ENCODE data around the gene IP6K2. TPM values are rescaled to one million over a fixed set of nuclear protein-coding genes. Genes with fewer than 3 reads are reported as not detected.

IP6K2 gene
- total and polyA plus RNA-seq, 2 of the 13 experiments (the other 11 are each of a cell fraction or from before 2014, with no cell fraction given) = 85.5 to 112 TPM

DNA sequence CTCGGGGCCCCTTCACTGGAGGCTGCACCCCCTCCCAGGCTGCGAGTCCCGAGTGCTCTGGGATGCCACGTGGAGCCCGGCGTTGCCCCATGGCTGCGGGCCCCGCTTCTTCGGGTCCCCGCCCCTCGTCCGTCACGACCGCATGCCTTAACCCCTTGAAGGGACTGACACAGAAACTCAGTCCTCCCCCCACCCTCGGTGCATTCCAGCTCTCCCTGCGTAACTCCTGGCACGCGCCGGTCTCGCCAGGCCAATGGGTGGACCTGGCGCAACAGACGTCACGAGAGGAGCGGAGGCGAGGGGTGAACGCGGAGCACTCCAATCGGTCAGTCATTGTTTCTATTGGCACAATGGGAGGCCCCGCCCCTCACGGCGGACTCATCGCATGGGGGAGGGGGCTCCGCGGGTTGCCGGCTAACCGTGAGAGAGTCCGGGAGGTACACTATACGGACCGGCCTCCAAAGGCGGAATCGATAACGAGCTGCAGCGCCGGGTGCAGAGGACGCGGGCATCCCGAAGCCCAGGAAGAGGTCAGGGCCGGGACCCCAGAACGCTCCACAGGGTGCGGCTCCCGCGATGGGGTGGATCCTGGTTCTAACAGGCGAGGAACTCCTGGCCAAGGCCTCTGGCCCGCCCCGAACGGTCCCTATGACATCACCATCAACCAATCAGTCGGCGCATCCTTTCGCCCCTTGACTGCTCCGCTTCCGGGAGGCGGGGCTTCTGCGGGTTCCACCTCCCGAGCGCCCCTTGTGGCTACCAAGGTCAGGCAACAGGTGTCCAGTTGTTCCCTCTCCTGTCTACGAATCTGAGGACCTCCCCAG lies 53.3 kb downstream of the IP6K2 start (continued):
- TF ChIP-seq, protein P1, sequence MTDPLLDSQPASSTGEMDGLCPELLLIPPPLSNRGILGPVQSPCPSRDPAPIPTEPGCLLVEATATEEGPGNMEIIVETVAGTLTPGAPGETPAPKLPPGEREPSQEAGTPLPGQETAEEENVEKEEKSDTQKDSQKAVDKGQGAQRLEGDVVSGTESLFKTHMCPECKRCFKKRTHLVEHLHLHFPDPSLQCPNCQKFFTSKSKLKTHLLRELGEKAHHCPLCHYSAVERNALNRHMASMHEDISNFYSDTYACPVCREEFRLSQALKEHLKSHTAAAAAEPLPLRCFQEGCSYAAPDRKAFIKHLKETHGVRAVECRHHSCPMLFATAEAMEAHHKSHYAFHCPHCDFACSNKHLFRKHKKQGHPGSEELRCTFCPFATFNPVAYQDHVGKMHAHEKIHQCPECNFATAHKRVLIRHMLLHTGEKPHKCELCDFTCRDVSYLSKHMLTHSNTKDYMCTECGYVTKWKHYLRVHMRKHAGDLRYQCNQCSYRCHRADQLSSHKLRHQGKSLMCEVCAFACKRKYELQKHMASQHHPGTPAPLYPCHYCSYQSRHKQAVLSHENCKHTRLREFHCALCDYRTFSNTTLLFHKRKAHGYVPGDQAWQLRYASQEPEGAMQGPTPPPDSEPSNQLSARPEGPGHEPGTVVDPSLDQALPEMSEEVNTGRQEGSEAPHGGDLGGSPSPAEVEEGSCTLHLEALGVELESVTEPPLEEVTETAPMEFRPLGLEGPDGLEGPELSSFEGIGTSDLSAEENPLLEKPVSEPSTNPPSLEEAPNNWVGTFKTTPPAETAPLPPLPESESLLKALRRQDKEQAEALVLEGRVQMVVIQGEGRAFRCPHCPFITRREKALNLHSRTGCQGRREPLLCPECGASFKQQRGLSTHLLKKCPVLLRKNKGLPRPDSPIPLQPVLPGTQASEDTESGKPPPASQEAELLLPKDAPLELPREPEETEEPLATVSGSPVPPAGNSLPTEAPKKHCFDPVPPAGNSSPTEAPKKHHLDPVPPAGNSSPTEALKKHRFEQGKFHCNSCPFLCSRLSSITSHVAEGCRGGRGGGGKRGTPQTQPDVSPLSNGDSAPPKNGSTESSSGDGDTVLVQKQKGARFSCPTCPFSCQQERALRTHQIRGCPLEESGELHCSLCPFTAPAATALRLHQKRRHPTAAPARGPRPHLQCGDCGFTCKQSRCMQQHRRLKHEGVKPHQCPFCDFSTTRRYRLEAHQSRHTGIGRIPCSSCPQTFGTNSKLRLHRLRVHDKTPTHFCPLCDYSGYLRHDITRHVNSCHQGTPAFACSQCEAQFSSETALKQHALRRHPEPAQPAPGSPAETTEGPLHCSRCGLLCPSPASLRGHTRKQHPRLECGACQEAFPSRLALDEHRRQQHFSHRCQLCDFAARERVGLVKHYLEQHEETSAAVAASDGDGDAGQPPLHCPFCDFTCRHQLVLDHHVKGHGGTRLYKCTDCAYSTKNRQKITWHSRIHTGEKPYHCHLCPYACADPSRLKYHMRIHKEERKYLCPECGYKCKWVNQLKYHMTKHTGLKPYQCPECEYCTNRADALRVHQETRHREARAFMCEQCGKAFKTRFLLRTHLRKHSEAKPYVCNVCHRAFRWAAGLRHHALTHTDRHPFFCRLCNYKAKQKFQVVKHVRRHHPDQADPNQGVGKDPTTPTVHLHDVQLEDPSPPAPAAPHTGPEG (CRISPR knock-in tag; IDR thresholded peaks at IDR 0.05) = 0 out of 2 replicates have a peak, but pooled peaks have one; percentile 58
- TF ChIP-seq ESRRA (CRISPR knock-in tag; IDR thresholded peaks at IDR 0.05; ENCODE audit: low read depth) (no peak; the same call in 1 of the 2 replicates), ZNF543 (CRISPR knock-in tag; IDR thresholded peaks at IDR 0.05) (peak; percentile 73; the same call in 1 of the 2 replicates), RARG (CRISPR knock-in tag; IDR thresholded peaks at IDR 0.05; ENCODE audit: low read depth) (no peak), GTF2F1 (IDR thresholded peaks at IDR 0.05; ENCODE audit: low read length) (no peak), ETV5 (CRISPR knock-in tag; IDR thresholded peaks at IDR 0.05; ENCODE audit: borderline replicate concordance) (peak; percentile 76), SP140L (CRISPR knock-in tag; IDR thresholded peaks at IDR 0.05; ENCODE audit: borderline replicate concordance) (no peak), MXD4 (CRISPR knock-in tag; IDR thresholded peaks at IDR 0.05) (peak; percentile 83), POLR2AphosphoS5 (IDR thresholded peaks at IDR 0.05; ENCODE audit: low read depth, low read length) (peak; percentile 58)
- TF ChIP-seq, protein P2, sequence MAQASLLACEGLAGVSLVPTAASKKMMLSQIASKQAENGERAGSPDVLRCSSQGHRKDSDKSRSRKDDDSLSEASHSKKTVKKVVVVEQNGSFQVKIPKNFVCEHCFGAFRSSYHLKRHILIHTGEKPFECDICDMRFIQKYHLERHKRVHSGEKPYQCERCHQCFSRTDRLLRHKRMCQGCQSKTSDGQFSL (CRISPR knock-in tag; IDR thresholded peaks at IDR 0.05) = peak; percentile 86
- TF ChIP-seq, protein P3, sequence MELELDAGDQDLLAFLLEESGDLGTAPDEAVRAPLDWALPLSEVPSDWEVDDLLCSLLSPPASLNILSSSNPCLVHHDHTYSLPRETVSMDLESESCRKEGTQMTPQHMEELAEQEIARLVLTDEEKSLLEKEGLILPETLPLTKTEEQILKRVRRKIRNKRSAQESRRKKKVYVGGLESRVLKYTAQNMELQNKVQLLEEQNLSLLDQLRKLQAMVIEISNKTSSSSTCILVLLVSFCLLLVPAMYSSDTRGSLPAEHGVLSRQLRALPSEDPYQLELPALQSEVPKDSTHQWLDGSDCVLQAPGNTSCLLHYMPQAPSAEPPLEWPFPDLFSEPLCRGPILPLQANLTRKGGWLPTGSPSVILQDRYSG (CRISPR knock-in tag; IDR thresholded peaks at IDR 0.05) = peak; percentile 69; the same call in 1 of the 2 replicates
- TF ChIP-seq, protein P4, sequence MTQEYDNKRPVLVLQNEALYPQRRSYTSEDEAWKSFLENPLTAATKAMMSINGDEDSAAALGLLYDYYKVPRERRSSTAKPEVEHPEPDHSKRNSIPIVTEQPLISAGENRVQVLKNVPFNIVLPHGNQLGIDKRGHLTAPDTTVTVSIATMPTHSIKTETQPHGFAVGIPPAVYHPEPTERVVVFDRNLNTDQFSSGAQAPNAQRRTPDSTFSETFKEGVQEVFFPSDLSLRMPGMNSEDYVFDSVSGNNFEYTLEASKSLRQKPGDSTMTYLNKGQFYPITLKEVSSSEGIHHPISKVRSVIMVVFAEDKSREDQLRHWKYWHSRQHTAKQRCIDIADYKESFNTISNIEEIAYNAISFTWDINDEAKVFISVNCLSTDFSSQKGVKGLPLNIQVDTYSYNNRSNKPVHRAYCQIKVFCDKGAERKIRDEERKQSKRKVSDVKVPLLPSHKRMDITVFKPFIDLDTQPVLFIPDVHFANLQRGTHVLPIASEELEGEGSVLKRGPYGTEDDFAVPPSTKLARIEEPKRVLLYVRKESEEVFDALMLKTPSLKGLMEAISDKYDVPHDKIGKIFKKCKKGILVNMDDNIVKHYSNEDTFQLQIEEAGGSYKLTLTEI (CRISPR knock-in tag; conservative IDR thresholded peaks at IDR 0.05) = no peak
- TF ChIP-seq, protein P5, sequence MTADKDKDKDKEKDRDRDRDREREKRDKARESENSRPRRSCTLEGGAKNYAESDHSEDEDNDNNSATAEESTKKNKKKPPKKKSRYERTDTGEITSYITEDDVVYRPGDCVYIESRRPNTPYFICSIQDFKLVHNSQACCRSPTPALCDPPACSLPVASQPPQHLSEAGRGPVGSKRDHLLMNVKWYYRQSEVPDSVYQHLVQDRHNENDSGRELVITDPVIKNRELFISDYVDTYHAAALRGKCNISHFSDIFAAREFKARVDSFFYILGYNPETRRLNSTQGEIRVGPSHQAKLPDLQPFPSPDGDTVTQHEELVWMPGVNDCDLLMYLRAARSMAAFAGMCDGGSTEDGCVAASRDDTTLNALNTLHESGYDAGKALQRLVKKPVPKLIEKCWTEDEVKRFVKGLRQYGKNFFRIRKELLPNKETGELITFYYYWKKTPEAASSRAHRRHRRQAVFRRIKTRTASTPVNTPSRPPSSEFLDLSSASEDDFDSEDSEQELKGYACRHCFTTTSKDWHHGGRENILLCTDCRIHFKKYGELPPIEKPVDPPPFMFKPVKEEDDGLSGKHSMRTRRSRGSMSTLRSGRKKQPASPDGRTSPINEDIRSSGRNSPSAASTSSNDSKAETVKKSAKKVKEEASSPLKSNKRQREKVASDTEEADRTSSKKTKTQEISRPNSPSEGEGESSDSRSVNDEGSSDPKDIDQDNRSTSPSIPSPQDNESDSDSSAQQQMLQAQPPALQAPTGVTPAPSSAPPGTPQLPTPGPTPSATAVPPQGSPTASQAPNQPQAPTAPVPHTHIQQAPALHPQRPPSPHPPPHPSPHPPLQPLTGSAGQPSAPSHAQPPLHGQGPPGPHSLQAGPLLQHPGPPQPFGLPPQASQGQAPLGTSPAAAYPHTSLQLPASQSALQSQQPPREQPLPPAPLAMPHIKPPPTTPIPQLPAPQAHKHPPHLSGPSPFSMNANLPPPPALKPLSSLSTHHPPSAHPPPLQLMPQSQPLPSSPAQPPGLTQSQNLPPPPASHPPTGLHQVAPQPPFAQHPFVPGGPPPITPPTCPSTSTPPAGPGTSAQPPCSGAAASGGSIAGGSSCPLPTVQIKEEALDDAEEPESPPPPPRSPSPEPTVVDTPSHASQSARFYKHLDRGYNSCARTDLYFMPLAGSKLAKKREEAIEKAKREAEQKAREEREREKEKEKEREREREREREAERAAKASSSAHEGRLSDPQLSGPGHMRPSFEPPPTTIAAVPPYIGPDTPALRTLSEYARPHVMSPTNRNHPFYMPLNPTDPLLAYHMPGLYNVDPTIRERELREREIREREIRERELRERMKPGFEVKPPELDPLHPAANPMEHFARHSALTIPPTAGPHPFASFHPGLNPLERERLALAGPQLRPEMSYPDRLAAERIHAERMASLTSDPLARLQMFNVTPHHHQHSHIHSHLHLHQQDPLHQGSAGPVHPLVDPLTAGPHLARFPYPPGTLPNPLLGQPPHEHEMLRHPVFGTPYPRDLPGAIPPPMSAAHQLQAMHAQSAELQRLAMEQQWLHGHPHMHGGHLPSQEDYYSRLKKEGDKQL (CRISPR knock-in tag; IDR thresholded peaks at IDR 0.05; ENCODE audit: low read depth) = no peak

All from HepG2 (cell line).